Common myeloid progenitor, CD34-positive (primary cell): ENCODE measurements around the gene TSPYL4. TPM values are rescaled to one million over a fixed set of nuclear protein-coding genes. Genes with fewer than 3 reads are reported as not detected.

Experiments
- CTCF ChIA-PET: fragments of 350-600 bp; sonication (Branson Sonifier 250); formaldehyde crosslinking; loops from one replicate; lab custom pipeline; 2021; ENCODE audit warnings: antibody characterized with exemption; lab: Charles Lee
- POLR2A ChIA-PET: fragments of 350-600 bp; sonication (Branson Sonifier 250); formaldehyde crosslinking; loops from one replicate; lab custom pipeline; 2021; ENCODE audit warnings: antibody characterized with exemption; lab: Charles Lee
- DNase-seq, 3 donors: peaks; one replicate each; pipeline versions ENCODE4 v3.0.0 to v3.0.0-alpha.2; 2013
- H3K27ac ChIP-seq, 2 experiments: 1 replicate in 1 of 2; 2 replicates in 1 of 2; pipeline ENCODE4 v1.7.0; 2013; ENCODE audit warnings: inconsistent platforms in 2 of 2, low read length in 2 of 2, mild to moderate bottlenecking in 2 of 2, low read depth in 1 of 2, moderate library complexity in 1 of 2; ENCODE audit not compliant: severe bottlenecking in 2 of 2, insufficient read depth in 1 of 2, poor library complexity in 1 of 2
- H3K27me3 ChIP-seq, 5 experiments: replicated peaks in 2 of 5; 1 replicate in 3 of 5; 2 replicates in 2 of 5; pipeline versions ENCODE4 v1.6.1 to v1.7.0; 2013; ENCODE audit warnings: low read length in 4 of 5, mild to moderate bottlenecking in 2 of 5, moderate library complexity in 2 of 5, inconsistent platforms in 1 of 5; ENCODE audit not compliant: insufficient read depth in 5 of 5, control insufficient read depth in 4 of 5
- H3K36me3 ChIP-seq, 4 experiments: 1 replicate in 2 of 4; 2 replicates in 2 of 4; pipeline versions ENCODE4 v1.6.1 to v1.7.0; 2013; ENCODE audit warnings: low read length in 3 of 4, control low read depth in 1 of 4, mild to moderate bottlenecking in 1 of 4; ENCODE audit not compliant: control insufficient read depth in 4 of 4, insufficient read depth in 4 of 4
- H3K4me1 ChIP-seq, 4 experiments: 1 replicate in 3 of 4; 2 replicates in 1 of 4; pipeline versions ENCODE4 v1.6.1 to v1.7.1; 2013; ENCODE audit warnings: low read length in 3 of 4, mild to moderate bottlenecking in 3 of 4, control low read depth in 1 of 4, inconsistent platforms in 1 of 4, moderate library complexity in 1 of 4; ENCODE audit not compliant: control insufficient read depth in 4 of 4, insufficient read depth in 4 of 4; ENCODE audit errors: control extremely low read depth in 1 of 4
- H3K4me3 ChIP-seq, 7 experiments: 1 replicate in 4 of 7; 2 replicates in 3 of 7; pipeline versions ENCODE4 v1.5.1 to v1.7.0; 2013; ENCODE audit warnings: mild to moderate bottlenecking in 7 of 7, low read length in 6 of 7, moderate library complexity in 6 of 7, inconsistent platforms in 2 of 7, low read depth in 2 of 7, control low read depth in 1 of 7; ENCODE audit not compliant: insufficient read depth in 4 of 7, control insufficient read depth in 1 of 7; ENCODE audit errors: extremely low read depth in 1 of 7
- H3K9me3 ChIP-seq, 5 experiments: 1 replicate in 4 of 5; 2 replicates in 1 of 5; pipeline versions ENCODE4 v1.6.1 to v1.7.1; 2013; ENCODE audit warnings: low read length in 4 of 5, mild to moderate bottlenecking in 2 of 5, inconsistent platforms in 1 of 5, low read depth in 1 of 5, moderate library complexity in 1 of 5; ENCODE audit not compliant: control insufficient read depth in 4 of 5, insufficient read depth in 2 of 5; ENCODE audit errors: control extremely low read depth in 1 of 5
- WGBS: methylation state at CpG from one replicate; pipeline ENCODE4 v1.1.5; 2013; ENCODE audit not compliant: insufficient coverage; 5-methylcytosine and 5-hydroxymethylcytosine counted together
- polyA plus RNA-seq: library from polyadenylated mRNA; unstranded; fragments of 120-200 nt; gene quantifications from one replicate; pipeline ENCODE4 v1.2.1, GENCODE V29; 2013

Gene TSPYL4
- polyA plus RNA-seq: 42.4 TPM

GRCh38 chr6:116253505-116254296 is at the start of gene TSPYL4:
TSS of gene TSPYL4 (minus strand) at chr6:116254075. CDS start at chr6:116254008, 67 bp downstream.
- Histone ChIP-seq H3K9me3 (no peaks in the 10 kb centered on the region), H3K36me3 (peaks cover 0 to 10% (median 5%) of the 10 kb centered on the region in 4 experiments), H3K4me3 (peak within 1 kb of the TSS; percentile 71 to 99 (median 94)), H3K27me3 (no peaks in the 10 kb centered on the region), H3K27ac (peak within 1 kb of the TSS; percentile 99), H3K4me1 (peaks cover 20 to 43% (median 31%) of the 10 kb centered on the region in 4 experiments)
- DNase-seq: peak; percentile 96 to 99 (median 98)
- WGBS: 1% methylated on average over 38 of the region's 53 CpGs
- ChIA-PET CTCF (interaction anchor here (0.7 to 3.3 kb wide), 4 partner anchors 14 to 139 kb away, joined by 3 to 23 read pairs (median 4); no protein-coding TSS in a partner anchor), POLR2A (interaction anchor here (0.7 kb wide), 1 partner anchor 301 kb away, joined by 3 read pairs; no protein-coding TSS in a partner anchor)

- WGBS: 88% methylated on average over 1 of the region's 3 CpGs
- Histone ChIP-seq H3K4me3 (no peak overlapping the region), H3K9me3 (peaks cover 0 to 8% (median 5%) of the 10 kb centered on the region in 5 experiments), H3K27ac (no peak overlapping the region), H3K4me1 (no peaks in the 10 kb centered on the region), H3K36me3 (no peaks in the 10 kb centered on the region), H3K27me3 (no peaks in the 10 kb centered on the region)
- no peak for DNase-seq
- CTCF ChIA-PET: no interaction called here
- POLR2A ChIA-PET: no interaction called here
Measured at GRCh38 chr6:116301104-116301503, 47.2 kb upstream of the TSPYL4 start.

- H3K4me1 ChIP-seq: no peaks in the 10 kb centered on the region
- H3K27me3 ChIP-seq: no peaks in the 10 kb centered on the region
- no peak overlapping the region for H3K27ac ChIP-seq
- WGBS: no CpG with 5 or more reads among the region's 1 CpG
- no peak overlapping the region for H3K4me3 ChIP-seq
- POLR2A ChIA-PET: no interaction called here
- no peak for DNase-seq
- CTCF ChIA-PET: interaction anchor here (1.1 kb wide), 1 partner anchor 11 kb away, joined by 3 read pairs; no protein-coding TSS in a partner anchor
- no peaks in the 10 kb centered on the region for H3K36me3 ChIP-seq
- peaks cover 0 to 8% (median 5%) of the 10 kb centered on the region in 5 experiments for H3K9me3 ChIP-seq
Measured at GRCh38 chr6:116300566-116300965, 46.7 kb upstream of the TSPYL4 start.

GRCh38 chr6:116298973-116299372 is 45.1 kb upstream of the TSPYL4 start:
- Histone ChIP-seq H3K9me3 (peaks cover 0 to 8% (median 5%) of the 10 kb centered on the region in 5 experiments), H3K27me3 (no peaks in the 10 kb centered on the region), H3K27ac (no peak overlapping the region), H3K4me1 (no peaks in the 10 kb centered on the region), H3K4me3 (no peak overlapping the region), H3K36me3 (no peaks in the 10 kb centered on the region)
- ChIA-PET CTCF (interaction anchor here (1.0 to 1.3 kb wide), 3 partner anchors 11 to 235 kb away, joined by 3 to 6 read pairs (median 3); no protein-coding TSS in a partner anchor), POLR2A (no interaction called here)
- no peak for DNase-seq

GRCh38 chr6:116298273-116298672 is 44.4 kb upstream of the TSPYL4 start:
- no peaks in the 10 kb centered on the region for H3K27me3 ChIP-seq
- H3K4me1 ChIP-seq: no peaks in the 10 kb centered on the region
- DNase-seq: no peak
- POLR2A ChIA-PET: no interaction called here
- no peak overlapping the region for H3K27ac ChIP-seq
- H3K4me3 ChIP-seq: no peak overlapping the region
- 100% methylated on average over 2 of the region's 3 CpGs for WGBS
- peaks cover 0 to 8% (median 5%) of the 10 kb centered on the region in 5 experiments for H3K9me3 ChIP-seq
- H3K36me3 ChIP-seq: no peaks in the 10 kb centered on the region
- CTCF ChIA-PET: interaction anchor here (0.8 to 1.3 kb wide), 4 partner anchors 10 to 237 kb away, joined by 3 to 6 read pairs (median 3); no protein-coding TSS in a partner anchor

- WGBS: no CpG with 5 or more reads among the region's 1 CpG
- no peak overlapping the region for H3K27ac ChIP-seq
- H3K4me3 ChIP-seq: no peak overlapping the region
- no peak for DNase-seq
- no peaks in the 10 kb centered on the region for H3K36me3 ChIP-seq
- H3K27me3 ChIP-seq: no peaks in the 10 kb centered on the region
- H3K9me3 ChIP-seq: no peaks in the 10 kb centered on the region
- H3K4me1 ChIP-seq: no peaks in the 10 kb centered on the region
- ChIA-PET POLR2A (interaction anchor here (0.7 kb wide), 1 partner anchor 148 kb away, joined by 3 read pairs; no protein-coding TSS in a partner anchor), CTCF (interaction anchor here (1.2 to 1.6 kb wide), 4 partner anchors 10 to 269 kb away, joined by 3 to 5 read pairs (median 4); no protein-coding TSS in a partner anchor)
Measured at GRCh38 chr6:116292553-116292952, 38.7 kb upstream of the TSPYL4 start.
